ENCODE results near the gene PRSS33.

The PRSS33 gene

DNA sequence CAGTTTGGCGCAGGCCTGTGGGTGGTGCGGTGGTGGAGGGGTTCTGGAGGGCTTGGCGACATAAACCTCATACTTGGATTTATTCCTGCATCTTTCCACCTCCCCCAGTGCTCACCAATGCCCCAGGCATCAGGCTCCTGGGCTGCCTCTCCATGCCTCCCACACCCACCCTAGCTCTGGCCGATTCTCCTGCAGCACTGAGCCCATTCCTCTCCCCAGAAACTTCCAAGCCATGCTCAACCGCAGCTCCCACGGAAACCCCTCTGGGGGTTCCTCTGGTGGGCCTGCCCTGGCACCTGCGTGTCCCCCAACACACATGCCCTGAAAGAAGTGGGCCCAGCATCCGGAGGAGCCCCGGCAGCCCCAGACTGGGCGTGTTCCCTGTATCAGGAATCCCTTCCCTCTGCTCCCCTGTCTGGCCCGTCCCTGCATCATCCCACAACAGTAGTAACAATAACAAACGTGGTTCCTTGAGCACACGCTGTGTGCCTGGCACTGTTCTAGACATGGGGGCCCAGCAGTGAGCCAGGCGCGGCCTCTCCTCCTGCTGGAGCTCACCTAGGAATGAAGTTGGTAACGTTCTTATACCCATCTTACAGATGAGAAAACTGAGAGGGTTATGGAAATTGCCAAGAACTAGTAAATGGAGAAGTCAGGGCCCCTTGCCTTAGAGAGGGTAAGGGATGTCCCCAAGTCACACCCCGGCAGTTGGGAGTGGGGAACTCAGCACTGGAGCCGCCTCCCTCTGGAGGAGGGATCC, 32.0 kb upstream of the PRSS33 start:
- ChIA-PET POLR2A (interaction anchor here (1.3 kb wide), 1 partner anchor 41 kb away, joined by 3 read pairs; no protein-coding TSS in a partner anchor), CTCF (no interaction called here)
- DNase-seq (ENCODE audit: extremely low spot score), result no peak
- no peak for TF ChIP-seq ARNT (IDR thresholded peaks at IDR 0.05)
- no peak for TF ChIP-seq SUZ12 (IDR thresholded peaks at IDR 0.05)

DNA sequence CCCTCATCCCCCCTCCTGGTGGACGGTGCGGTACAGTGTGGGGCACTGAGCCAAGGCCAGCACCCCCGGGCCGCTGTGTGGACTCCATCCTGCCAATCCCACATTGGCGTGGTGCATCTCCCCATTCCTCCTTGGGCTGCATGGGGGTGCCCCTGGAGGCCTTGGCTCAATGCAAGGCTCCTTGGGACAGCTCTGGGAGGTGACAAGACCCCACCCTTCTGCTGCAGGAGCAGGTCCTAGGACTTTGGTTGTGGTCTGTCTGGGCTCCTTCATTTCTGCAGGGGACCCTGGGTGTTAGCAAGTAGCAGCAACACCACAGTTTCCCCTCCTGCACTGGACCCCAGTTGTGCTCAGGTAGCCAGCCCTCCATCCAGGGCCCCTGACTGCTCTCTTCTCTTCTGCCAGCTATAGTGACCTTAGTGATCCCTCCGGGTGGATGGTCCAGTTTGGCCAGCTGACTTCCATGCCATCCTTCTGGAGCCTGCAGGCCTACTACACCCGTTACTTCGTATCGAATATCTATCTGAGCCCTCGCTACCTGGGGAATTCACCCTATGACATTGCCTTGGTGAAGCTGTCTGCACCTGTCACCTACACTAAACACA, 31.0 kb upstream of the PRSS33 start:
- POLR2A ChIA-PET, result interaction anchor here (1.3 kb wide), 1 partner anchor 40 kb away, joined by 3 read pairs; no protein-coding TSS in a partner anchor
- CTCF ChIA-PET, result no interaction called here
- TF ChIP-seq ELF4 (IDR thresholded peaks at IDR 0.05), result no peak
- TF ChIP-seq TARDBP (IDR thresholded peaks at IDR 0.05), result no peak
- TF ChIP-seq FOXK2 (IDR thresholded peaks at IDR 0.05), result no peak
- TF ChIP-seq PKNOX1 (IDR thresholded peaks at IDR 0.05), result no peak
- TF ChIP-seq L3MBTL2 (conservative IDR thresholded peaks at IDR 0.05), result no peak
- no peak for TF ChIP-seq BHLHE40 (IDR thresholded peaks at IDR 0.05; ENCODE audit: borderline replicate concordance)
- DNase-seq (ENCODE audit: extremely low spot score), result no peak

GRCh38 chr16:2817340-2818271, 30.2 kb upstream of the PRSS33 start:
- DNase-seq (ENCODE audit: extremely low spot score), result no peak
- TF ChIP-seq SP1 (IDR thresholded peaks at IDR 0.05) (no peak), L3MBTL2 (conservative IDR thresholded peaks at IDR 0.05) (no peak), ELF4 (IDR thresholded peaks at IDR 0.05) (no peak), NFRKB (IDR thresholded peaks at IDR 0.05) (no peak)
- CTCF ChIA-PET, result no interaction called here
- POLR2A ChIA-PET, result interaction anchor here (1.3 kb wide), 1 partner anchor 39 kb away, joined by 3 read pairs; no protein-coding TSS in a partner anchor

DNA sequence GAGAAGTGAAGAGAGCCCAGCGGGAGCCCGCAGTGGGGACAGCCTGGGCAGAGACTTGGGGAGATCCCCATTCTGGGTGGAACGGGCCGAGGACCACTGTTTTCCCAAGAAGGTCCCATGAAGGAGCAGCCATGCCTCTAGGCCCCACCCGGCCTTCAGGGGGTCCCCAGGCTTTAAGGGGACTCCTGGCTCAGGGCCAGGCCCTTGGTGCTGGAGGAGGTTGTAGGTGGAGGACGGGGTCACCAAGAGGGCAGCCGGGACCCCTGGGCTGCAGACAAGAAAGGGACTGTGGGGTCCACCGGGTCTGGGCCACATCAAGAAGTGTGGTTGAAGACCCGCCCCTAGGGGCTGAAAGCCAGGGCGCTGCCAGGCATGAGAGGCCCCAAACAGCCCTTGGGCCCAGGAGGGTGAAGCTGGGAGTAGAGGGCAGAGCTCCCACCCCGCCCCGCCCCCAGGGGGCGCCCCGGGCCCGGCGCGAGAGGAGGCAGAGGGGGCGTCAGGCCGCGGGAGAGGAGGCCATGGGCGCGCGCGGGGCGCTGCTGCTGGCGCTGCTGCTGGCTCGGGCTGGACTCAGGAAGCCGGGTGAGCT, 29.5 kb upstream of the PRSS33 start, which contains the start of gene PRSS21:
Gene PRSS21, plus strand, starts transcription at position 487 of the 589 bp plus-strand sequence. Its CDS starts 32 bp downstream, at position 519.
- no peak for TF ChIP-seq NFRKB (IDR thresholded peaks at IDR 0.05)
- TF ChIP-seq L3MBTL2 (conservative IDR thresholded peaks at IDR 0.05), result no peak
- TF ChIP-seq CTBP1 (IDR thresholded peaks at IDR 0.05; ENCODE audit: borderline replicate concordance), result no peak
- TF ChIP-seq PKNOX1 (IDR thresholded peaks at IDR 0.05), result no peak
- TF ChIP-seq ELF4 (IDR thresholded peaks at IDR 0.05), result no peak
- TF ChIP-seq SP1 (IDR thresholded peaks at IDR 0.05), result no peak
- TF ChIP-seq FOXK2 (IDR thresholded peaks at IDR 0.05), result no peak
- no peak for TF ChIP-seq FOXA1 (IDR thresholded peaks at IDR 0.05)
- TF ChIP-seq FOXM1 (IDR thresholded peaks at IDR 0.05; ENCODE audit: borderline replicate concordance), result no peak
- TF ChIP-seq ARNT (IDR thresholded peaks at IDR 0.05), result no peak
- no peak for TF ChIP-seq HDGF (IDR thresholded peaks at IDR 0.05; ENCODE audit: borderline replicate concordance)
- TF ChIP-seq SUZ12 (IDR thresholded peaks at IDR 0.05), result no peak
- TF ChIP-seq BHLHE40 (IDR thresholded peaks at IDR 0.05; ENCODE audit: borderline replicate concordance), result no peak
- no peak for DNase-seq (ENCODE audit: extremely low spot score)
- ChIA-PET POLR2A (no interaction called here), CTCF (no interaction called here)

GRCh38 chr16:2815299-2815771, 28.0 kb upstream of the PRSS33 start:
- CTCF ChIA-PET, result no interaction called here
- POLR2A ChIA-PET, result no interaction called here
- DNase-seq (ENCODE audit: extremely low spot score), result no peak
- TF ChIP-seq ELF4 (IDR thresholded peaks at IDR 0.05), result no peak
- TF ChIP-seq BHLHE40 (IDR thresholded peaks at IDR 0.05; ENCODE audit: borderline replicate concordance), result no peak
- no peak for TF ChIP-seq PKNOX1 (IDR thresholded peaks at IDR 0.05)
- TF ChIP-seq TARDBP (IDR thresholded peaks at IDR 0.05), result no peak
- no peak for TF ChIP-seq NFRKB (IDR thresholded peaks at IDR 0.05)
- no peak for TF ChIP-seq FOXK2 (IDR thresholded peaks at IDR 0.05)
- TF ChIP-seq ZNF384 (IDR thresholded peaks at IDR 0.05), result no peak
- no peak for TF ChIP-seq L3MBTL2 (conservative IDR thresholded peaks at IDR 0.05)
- TF ChIP-seq FOXA1 (IDR thresholded peaks at IDR 0.05), result no peak
- TF ChIP-seq CTBP1 (IDR thresholded peaks at IDR 0.05; ENCODE audit: borderline replicate concordance), result no peak
- TF ChIP-seq HDGF (IDR thresholded peaks at IDR 0.05; ENCODE audit: borderline replicate concordance), result no peak
- TF ChIP-seq SUZ12 (IDR thresholded peaks at IDR 0.05), result no peak
- TF ChIP-seq FOXM1 (IDR thresholded peaks at IDR 0.05; ENCODE audit: borderline replicate concordance), result no peak
- TF ChIP-seq ARNT (IDR thresholded peaks at IDR 0.05), result no peak
- TF ChIP-seq LEF1 (IDR thresholded peaks at IDR 0.05; ENCODE audit: borderline replicate concordance), result no peak
- no peak for TF ChIP-seq SP1 (IDR thresholded peaks at IDR 0.05)
